ENCODE measurements around the gene VAV2.

DNA sequence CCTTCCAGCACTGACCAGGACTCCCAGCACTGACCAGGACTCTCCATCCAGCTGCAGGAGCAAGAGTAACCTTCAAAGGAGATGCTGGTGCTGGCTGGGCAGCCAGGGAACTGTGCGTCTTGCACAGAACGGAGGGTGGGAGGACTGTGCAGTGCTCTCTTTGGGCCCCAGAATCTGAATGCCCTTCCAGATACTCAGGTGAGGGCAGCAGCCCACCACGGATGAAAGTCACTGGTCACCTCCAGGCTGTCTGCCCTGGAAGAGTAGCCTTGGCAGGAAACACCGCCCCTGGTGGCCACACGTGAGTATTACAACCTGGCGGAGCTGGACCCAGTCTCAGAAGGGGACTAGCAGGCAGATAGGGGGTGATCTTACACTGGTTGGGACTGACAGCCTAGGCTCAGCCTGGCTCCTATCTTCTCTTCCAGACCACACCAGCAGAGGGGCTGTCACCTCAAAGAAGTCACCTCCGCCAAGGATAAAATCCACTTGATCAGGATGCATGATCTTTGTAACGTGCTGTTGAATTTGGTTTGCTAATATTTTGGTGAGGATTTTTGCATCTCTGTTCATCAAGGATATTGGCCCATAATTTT is 249.2 kb downstream of the VAV2 start:
- no peak for TF ChIP-seq POLR2AphosphoS5 (IDR thresholded peaks at IDR 0.05; ENCODE audit: insufficient read depth in 1 of 2, low read depth in 1 of 2)
- TF ChIP-seq, protein P1, sequence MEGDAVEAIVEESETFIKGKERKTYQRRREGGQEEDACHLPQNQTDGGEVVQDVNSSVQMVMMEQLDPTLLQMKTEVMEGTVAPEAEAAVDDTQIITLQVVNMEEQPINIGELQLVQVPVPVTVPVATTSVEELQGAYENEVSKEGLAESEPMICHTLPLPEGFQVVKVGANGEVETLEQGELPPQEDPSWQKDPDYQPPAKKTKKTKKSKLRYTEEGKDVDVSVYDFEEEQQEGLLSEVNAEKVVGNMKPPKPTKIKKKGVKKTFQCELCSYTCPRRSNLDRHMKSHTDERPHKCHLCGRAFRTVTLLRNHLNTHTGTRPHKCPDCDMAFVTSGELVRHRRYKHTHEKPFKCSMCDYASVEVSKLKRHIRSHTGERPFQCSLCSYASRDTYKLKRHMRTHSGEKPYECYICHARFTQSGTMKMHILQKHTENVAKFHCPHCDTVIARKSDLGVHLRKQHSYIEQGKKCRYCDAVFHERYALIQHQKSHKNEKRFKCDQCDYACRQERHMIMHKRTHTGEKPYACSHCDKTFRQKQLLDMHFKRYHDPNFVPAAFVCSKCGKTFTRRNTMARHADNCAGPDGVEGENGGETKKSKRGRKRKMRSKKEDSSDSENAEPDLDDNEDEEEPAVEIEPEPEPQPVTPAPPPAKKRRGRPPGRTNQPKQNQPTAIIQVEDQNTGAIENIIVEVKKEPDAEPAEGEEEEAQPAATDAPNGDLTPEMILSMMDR (IDR thresholded peaks at IDR 0.05) = peak; percentile 67 to 88 (median 86)
